GM18499 (cell line): ENCODE measurements around the gene ADGRB2.

Experiments
- ATAC-seq: cut with Tn5 transposase; IDR thresholded peaks from one replicate; pipeline ENCODE4 v1.9.1; 2021; ENCODE audit warnings: moderate number of reproducible peaks; ENCODE audit not compliant: insufficient read depth, unreplicated experiment

Gene ADGRB2

GRCh38 chr1:31690921-31691320, 73.2 kb downstream of the ADGRB2 start:
- no peak for ATAC-seq

DNA sequence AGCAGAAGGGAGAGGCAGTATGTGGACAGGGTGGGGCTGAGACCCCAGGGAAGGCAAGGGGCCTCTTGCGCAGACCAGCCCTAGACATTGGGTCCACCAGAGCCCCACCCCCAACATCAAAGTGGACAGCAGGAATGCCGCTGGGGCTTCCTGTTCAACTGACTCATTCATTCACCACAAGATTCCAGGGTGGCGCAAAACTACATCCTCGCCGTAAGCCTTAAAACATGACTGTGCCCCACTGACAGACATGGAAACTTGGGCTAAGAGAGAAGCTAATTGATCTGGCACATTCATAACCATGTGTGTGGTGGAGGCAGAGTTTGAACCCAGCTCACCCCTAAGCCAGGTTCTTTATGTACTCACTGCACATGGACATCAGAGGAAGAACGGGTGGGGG, 74.3 kb downstream of the ADGRB2 start:
- no peak for ATAC-seq

GRCh38 chr1:31689379-31689778, 74.8 kb downstream of the ADGRB2 start:
- ATAC-seq: no peak

DNA sequence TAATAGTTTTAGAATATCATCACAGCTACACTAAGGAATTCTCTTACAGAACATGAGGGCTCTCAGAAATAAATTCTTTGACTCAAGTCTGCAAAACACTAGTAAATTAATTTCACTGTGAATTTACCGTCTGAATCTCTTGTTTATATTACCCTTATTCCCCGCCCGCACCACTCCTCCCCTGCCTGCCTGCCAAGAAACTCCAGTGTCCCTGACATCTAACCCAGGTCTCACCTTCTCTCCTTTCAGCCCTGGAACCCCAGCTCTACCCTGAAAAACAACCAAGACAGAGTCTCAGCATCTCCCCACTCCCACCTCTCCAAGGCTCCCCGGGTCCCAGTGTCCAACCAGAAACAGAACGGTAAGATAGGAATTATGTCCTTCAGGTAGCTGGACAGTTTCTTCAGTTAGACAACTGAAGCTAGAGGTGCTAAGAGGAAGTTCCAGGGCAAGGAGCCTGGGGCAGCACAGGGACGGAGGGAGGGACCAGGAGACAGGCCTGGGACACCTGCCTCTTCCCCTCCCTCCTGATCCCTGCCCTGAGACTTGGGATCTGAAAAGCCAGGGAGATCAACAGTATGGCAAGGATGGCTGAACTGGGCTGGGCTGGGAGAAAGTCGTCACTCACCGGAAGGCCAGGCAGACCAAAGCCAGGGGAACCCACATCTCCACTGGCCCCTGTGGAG, 75.8 kb downstream of the ADGRB2 start:
- ATAC-seq: no peak

- ATAC-seq: no peak
Measured at GRCh38 chr1:31687601-31688000, 76.5 kb downstream of the ADGRB2 start.

GRCh38 chr1:31685795-31686194, 78.3 kb downstream of the ADGRB2 start:
- ATAC-seq: no peak

DNA sequence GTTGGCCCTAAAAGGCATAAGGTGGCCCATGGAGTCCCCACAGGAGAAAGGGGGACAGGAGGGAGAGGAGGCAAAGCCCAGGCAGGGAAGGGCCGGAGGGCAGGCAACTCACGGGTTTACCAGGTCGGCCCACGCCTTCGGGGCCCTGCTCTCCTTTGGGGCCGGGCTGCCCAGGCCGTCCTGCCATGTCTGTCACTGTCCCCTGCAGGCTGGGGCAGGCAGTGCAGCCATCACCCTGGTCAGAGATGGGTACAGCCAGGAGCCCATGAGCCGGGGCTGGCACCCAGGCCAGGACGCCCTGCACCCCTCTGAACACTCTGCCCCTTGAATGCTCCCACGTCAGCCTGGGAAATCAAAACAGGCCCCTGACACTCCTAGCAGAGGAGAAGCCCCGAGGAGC, 80.1 kb downstream of the ADGRB2 start:
- no peak for ATAC-seq

- ATAC-seq: no peak
Measured at GRCh38 chr1:31681415-31681814, 82.7 kb downstream of the ADGRB2 start.

DNA sequence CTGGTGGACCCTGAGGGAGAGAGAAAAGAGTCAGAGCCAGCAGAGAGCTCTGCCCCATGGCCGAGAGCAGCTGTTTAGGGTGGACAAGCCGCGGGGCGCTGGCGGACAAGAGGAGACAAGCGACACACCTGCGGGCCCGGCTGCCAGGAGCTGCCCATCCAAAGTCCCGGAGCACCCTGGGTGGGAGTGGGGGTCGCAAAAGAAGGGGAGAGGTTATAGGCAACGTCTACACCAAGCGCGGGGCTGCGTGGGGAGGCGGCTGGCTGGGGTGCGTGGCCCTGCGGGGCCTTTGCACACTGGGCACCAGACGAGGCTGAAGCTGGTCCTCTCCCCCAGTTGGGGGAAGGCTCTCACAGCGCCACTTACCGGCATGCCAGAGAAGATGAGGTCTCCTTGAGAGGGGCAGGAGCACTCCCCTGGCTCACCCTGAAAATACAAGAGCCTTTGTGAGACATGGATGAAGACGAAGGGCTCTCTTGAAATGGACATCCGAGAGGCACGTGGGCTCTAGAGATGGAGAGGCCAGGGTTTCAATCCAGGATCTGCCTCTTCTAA, 84.4 kb downstream of the ADGRB2 start:
- ATAC-seq: no peak

- no peak for ATAC-seq
Measured at GRCh38 chr1:31679091-31679490, 85.0 kb downstream of the ADGRB2 start.

DNA sequence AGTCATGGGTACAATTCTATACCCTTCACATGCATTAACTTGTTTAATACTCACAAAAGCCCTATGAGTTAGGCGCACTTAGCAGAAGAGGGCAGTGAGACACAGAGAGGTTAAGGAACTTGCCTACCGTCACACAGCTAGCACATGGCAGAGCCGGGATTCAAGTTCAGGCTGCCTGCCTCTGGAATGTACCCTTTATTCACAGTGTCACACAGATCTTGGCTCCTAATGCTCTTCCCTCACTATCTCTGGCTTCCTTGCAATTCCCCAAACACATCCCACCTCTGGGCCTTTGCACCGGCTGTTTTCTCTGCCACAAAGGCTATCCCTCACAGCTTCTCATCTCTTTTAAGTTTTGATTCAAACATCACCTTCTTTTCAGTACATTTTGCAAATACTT, 85.5 kb downstream of the ADGRB2 start:
- no peak for ATAC-seq

- ATAC-seq: no peak
Measured at GRCh38 chr1:31677949-31678348, 86.2 kb downstream of the ADGRB2 start.

GRCh38 chr1:31677401-31677800, 86.7 kb downstream of the ADGRB2 start:
- ATAC-seq: no peak
